WERI-Rb-1 (cell line): ENCODE results near the gene SH3YL1.

ENCODE experiments used
- DNase-seq: peaks from one replicate; pipeline ENCODE4 v3.0.0-alpha.2; 2020
- H3K27ac ChIP-seq: fragments of 250-450 bp; sonication (Bioruptor Pico); 2 replicates; pipeline ENCODE4 v1.5.1; 2020; ENCODE audit warnings: mild to moderate bottlenecking, moderate library complexity
- H3K27me3 ChIP-seq: fragments of 250-450 bp; sonication (Bioruptor Pico); 2 replicates; pipeline ENCODE4 v1.5.1; 2021; ENCODE audit warnings: mild to moderate bottlenecking, low read depth, moderate library complexity; ENCODE audit not compliant: insufficient read depth, severe bottlenecking
- H3K36me3 ChIP-seq: fragments of 250-450 bp; sonication (Bioruptor Pico); 2 replicates; pipeline ENCODE4 v1.5.1; 2020; ENCODE audit warnings: mild to moderate bottlenecking, moderate library complexity
- H3K4me3 ChIP-seq: 2 replicates; pipeline ENCODE4 v1.5.1; 2011; ENCODE audit warnings: low read depth, mild to moderate bottlenecking, control low read depth, low read length
- H3K9me3 ChIP-seq: fragments of 250-450 bp; sonication (Bioruptor Pico); 2 replicates; pipeline ENCODE4 v1.5.1; 2021; ENCODE audit warnings: mild to moderate bottlenecking, moderate library complexity; ENCODE audit not compliant: severe bottlenecking
- TF ChIP-seq, protein P1 (sequence below): IDR thresholded peaks from 2 replicates; pipeline ENCODE4 v1.5.1; 2011; ENCODE audit warnings: low read depth, mild to moderate bottlenecking, control low read depth, inconsistent platforms, low read length

Gene SH3YL1

DNA sequence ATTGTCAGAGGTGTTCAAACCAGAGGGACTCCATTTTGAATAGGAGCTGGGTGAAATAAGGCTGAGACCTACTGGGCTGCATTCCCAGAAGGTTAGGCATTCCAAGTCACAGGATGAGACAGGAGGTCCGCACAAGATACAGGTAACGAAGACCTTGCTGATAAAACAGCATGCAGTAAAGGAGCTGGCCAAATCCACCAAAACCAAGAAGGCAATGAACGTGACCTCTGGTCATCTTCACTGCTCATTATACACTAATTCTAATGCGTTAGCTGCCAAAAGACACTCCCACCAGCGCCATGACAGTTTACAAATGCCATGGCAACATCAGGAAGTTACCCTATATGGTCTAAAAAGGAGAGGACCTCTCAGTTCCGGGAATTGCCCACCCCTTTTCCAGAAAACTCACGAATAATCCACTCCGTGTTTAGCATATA, 10.6 kb downstream of the SH3YL1 start:
- no peak overlapping the region for H3K27ac ChIP-seq
- DNase-seq: no peak
- TF ChIP-seq, protein P1, sequence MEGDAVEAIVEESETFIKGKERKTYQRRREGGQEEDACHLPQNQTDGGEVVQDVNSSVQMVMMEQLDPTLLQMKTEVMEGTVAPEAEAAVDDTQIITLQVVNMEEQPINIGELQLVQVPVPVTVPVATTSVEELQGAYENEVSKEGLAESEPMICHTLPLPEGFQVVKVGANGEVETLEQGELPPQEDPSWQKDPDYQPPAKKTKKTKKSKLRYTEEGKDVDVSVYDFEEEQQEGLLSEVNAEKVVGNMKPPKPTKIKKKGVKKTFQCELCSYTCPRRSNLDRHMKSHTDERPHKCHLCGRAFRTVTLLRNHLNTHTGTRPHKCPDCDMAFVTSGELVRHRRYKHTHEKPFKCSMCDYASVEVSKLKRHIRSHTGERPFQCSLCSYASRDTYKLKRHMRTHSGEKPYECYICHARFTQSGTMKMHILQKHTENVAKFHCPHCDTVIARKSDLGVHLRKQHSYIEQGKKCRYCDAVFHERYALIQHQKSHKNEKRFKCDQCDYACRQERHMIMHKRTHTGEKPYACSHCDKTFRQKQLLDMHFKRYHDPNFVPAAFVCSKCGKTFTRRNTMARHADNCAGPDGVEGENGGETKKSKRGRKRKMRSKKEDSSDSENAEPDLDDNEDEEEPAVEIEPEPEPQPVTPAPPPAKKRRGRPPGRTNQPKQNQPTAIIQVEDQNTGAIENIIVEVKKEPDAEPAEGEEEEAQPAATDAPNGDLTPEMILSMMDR: no peak

DNA sequence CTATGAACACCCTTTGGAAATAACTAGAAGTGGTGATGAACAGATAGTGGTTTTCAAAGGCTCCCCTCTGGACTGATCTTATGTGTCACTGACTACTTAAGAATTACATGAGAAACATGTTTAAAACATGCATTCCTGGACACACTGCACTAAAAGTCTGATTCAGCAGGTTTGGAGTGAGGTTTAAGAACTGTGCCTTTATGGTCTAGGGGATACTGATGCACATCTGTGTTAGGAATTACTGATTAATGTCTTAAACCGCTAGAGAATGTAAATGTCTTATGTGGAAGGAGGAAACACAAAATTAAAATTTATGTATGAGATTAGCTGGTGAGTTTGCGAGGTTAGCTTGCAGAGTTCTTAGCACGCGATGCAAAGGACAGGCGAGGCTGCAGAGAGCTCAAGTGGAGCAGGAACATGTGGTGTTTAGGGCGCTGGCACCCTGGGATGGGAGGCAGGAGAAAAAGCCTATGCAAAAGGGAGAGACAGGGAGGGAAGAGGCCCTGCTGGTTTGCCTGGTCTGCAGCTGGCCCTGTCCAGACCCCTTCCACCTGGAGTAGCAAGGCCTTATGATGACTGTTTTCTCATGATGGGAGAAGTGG, 11.7 kb downstream of the SH3YL1 start:
- no peak overlapping the region for H3K27ac ChIP-seq
- no peak for DNase-seq
- H3K9me3 ChIP-seq: peaks cover under 1% of the 10 kb centered on the region
- no peak overlapping the region for H3K4me3 ChIP-seq
- no peaks in the 10 kb centered on the region for H3K27me3 ChIP-seq
- no peaks in the 10 kb centered on the region for H3K36me3 ChIP-seq
- TF ChIP-seq, protein P1: no peak

More for the DNA sequence above, 10.6 kb downstream of the SH3YL1 start:
- peaks cover 10% of the 10 kb centered on the region for H3K9me3 ChIP-seq
- H3K27me3 ChIP-seq: no peaks in the 10 kb centered on the region
- no peak overlapping the region for H3K4me3 ChIP-seq
- H3K36me3 ChIP-seq: no peaks in the 10 kb centered on the region

DNA sequence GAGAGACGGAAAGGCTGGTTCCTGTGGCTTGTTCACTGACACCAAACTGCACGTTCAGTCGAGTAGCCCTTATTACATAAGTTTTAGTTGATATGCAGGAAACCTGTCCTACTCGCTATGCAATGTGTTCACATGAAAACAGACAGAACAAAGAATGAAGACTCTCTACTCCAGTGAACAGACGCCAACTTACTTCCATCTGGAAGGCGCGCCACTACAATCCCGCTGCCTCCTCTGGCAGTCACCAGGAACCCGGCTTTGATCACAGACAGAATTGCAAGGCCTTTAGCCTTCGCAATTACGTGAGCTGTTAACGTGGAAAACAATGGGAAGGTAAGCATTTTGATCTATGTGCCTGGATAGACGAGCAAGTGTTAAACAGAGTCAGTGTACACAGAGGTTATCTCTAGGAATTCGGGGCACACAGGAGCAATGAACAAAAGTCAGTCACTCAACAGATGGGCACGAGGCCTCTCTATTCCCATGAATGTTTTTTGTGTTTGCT, 14.2 kb downstream of the SH3YL1 start:
- Histone ChIP-seq H3K27ac (no peak overlapping the region), H3K9me3 (no peaks in the 10 kb centered on the region), H3K4me3 (no peak overlapping the region), H3K27me3 (no peaks in the 10 kb centered on the region), H3K36me3 (no peaks in the 10 kb centered on the region)
- DNase-seq: no peak
- TF ChIP-seq, protein P1: no peak

DNA sequence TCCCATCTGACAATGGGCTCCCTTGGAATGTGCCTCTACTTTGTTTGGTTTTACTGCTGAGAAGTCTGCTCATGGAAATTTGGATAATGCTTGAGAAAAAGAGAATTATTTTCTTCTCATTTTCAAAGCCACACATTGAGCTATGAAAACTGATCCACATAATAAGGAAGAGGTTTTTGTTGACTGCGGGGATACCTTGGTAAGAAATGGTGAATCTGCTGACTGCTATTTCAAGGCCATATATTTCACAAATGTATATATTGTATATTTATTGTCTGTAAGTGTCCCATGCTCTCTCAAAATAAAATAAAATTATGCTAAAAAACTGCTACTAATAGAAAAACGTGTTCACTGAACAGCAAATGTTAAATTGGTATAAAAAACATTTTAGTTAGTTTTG, 15.1 kb downstream of the SH3YL1 start:
- Histone ChIP-seq H3K27me3 (no peaks in the 10 kb centered on the region), H3K36me3 (no peaks in the 10 kb centered on the region), H3K27ac (no peak overlapping the region), H3K4me3 (no peak overlapping the region), H3K9me3 (no peaks in the 10 kb centered on the region)
- TF ChIP-seq, protein P1: no peak
- no peak for DNase-seq

DNA sequence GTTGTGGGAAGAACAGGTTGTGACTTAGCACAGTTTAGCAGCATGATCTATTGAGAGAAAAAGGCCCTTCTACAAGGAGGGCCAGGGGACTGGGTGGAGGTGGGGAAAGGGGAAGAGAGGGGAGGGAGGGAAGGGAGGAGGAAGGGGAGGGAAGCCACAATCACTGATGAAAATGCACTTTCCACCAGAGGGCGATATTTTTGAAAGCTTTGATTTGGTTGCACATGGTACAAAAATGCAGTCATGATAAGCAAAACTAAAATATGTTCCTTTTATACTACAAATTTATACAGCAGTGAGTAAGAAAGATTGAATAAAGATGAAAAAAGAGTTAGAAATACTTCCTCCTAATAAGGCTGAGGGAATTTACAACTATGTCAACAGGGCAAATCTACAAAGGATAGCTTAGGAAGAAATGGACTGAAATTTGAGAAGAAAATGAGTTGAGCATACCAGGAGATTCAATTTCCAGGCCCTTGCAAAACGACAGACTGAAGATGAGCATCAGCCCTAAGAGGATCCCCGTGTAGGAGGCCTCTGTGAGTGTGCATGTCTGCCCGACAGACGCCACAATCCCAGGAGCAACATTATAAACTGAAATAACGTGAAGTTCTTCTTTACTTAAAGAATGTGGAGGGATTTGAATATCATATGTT, 17.2 kb downstream of the SH3YL1 start:
- Histone ChIP-seq H3K4me3 (no peak overlapping the region), H3K27me3 (no peaks in the 10 kb centered on the region), H3K9me3 (no peaks in the 10 kb centered on the region), H3K27ac (no peak overlapping the region), H3K36me3 (no peaks in the 10 kb centered on the region)
- peak; percentile 44 for DNase-seq
- TF ChIP-seq, protein P1: peak; percentile 75
